GM13977 (cell line): Measurements from ENCODE around the gene LMBRD1.

Experiments
- DNase-seq: peaks from one replicate; pipeline ENCODE4 v3.0.0; 2012; ENCODE audit warnings: low spot score
- CTCF ChIP-seq: IDR thresholded peaks from 2 replicates; pipeline ENCODE4 v1.5.1; 2012; ENCODE audit warnings: mild to moderate bottlenecking, control low read depth; ENCODE audit not compliant: insufficient read depth; ENCODE audit errors: extremely low read depth, missing control alignments
- in situ Hi-C: fragments of 300-500 bp; cut with MboI; formaldehyde crosslinking; loops from one replicate; pipeline ENCODE4 v1.12.0; 2022; ENCODE audit warnings: low sequenced_read_pairs, low pct_unique_long_range_greater_than_20kb, mixed read lengths, inconsistent platforms; ENCODE audit not compliant: unreplicated experiment

Gene LMBRD1

GRCh38 chr6:69665437-69665836 lies 131.4 kb downstream of the LMBRD1 start:
- in situ Hi-C loops, result no loop called here
- no peak for DNase-seq

DNA sequence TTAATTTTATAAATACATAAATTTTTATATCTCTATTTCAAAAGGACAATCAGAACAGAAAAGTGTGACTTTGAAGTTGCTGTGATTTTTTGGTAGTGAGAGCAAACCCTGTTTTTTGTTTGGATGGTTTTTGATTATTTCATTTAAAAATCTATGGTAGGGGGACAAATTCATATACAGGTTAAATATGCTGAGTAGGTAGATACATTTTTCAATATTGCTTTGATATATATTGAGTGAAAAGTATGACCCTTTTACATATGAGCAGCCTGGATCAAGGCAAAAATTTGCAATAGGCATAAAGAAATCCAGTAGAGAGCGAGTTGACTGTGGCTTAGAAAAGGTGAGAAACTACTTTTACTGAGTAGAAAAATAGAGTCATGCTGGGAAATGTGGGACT lies 132.3 kb downstream of the LMBRD1 start:
- in situ Hi-C loops, result no loop called here
- no peak for DNase-seq
- no peak for TF ChIP-seq CTCF

More at GRCh38 chr6:69665437-69665836, 131.4 kb downstream of the LMBRD1 start:
- no peak for TF ChIP-seq CTCF

DNA sequence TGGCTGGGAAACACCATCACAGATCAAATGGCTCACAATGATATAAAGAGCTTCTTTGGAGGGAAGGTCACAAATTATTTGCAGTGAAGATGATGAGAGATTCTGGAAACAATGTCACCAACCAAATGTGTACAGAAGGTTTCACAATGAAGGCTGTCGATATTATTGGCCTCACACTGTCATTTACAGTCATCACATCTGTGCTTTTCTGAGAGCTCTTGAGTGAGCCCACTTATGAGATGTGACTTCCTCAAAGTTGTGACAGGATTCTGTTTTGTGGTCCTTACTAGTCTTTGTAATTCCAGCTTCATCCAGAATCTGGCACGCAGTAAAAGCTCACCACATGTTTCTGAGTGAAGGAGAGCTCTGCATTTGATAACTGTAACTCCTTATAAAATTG lies 133.6 kb downstream of the LMBRD1 start:
- no peak for TF ChIP-seq CTCF
- DNase-seq, result no peak
- in situ Hi-C loops, result no loop called here

DNA sequence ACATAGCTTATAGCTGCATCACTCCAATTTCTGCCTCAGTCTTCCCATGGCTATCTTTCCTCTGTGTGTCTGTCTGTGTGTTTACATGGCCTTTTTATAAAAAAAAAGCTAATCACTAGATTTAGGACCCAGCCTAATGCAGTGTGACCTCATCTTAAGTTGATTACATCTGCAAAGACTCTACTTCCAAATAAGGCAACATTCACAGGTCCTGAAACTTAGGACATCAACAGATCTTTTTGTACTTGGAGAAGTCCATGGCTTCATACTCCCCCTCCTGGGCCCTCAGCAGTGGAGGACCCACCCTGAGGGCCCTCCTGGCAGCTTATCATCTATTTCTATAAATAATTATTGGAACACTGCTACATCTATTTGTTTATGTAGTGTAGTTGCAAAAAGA lies 146.1 kb downstream of the LMBRD1 start:
- no peak for TF ChIP-seq CTCF
- DNase-seq, result no peak
- in situ Hi-C loops, result no loop called here

GRCh38 chr6:69647726-69648125 lies 149.1 kb downstream of the LMBRD1 start:
- TF ChIP-seq CTCF, result no peak
- DNase-seq, result no peak
- in situ Hi-C loops, result no loop called here

DNA sequence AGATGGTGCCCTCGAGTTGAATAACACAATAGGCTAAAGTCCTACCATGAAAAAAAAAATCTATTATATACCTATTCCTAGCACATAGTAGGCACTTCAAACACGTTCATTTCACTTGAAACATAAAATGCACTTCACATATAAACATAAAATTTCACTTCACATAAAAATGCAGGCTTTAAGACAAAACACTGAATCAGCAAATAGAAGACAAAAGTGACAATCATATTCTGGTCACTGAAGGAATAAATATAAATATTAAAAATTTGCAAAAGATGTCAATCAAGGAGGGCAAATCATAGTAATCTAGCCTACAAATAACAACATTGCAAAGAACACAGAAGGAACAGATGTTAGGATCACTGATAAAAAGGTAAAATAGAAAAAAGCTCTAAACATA lies 153.1 kb downstream of the LMBRD1 start:
- no peak for TF ChIP-seq CTCF
- in situ Hi-C loops, result no loop called here
- no peak for DNase-seq

- in situ Hi-C loops, result no loop called here
- TF ChIP-seq CTCF, result no peak
- DNase-seq, result no peak
Observed at GRCh38 chr6:69632932-69633331, 163.9 kb downstream of the LMBRD1 start.
